Thyroid gland (tissue), 4 donors: ENCODE measurements around the gene FYN. TPM values are rescaled to one million over a fixed set of nuclear protein-coding genes. Genes with fewer than 3 reads are reported as not detected.
A peak's percentile ranks its signal among the peaks of the same experiment; 100 is the strongest.

Source experiments
- DNase-seq, 2 donors: peaks; one replicate each; pipeline ENCODE4 v3.0.0-alpha.2; 2019
- H3K27ac ChIP-seq, 3 donors: fragments of 200-600 bp; sonication (generic); 1 replicate in 2 of 3; 2 replicates in 1 of 3; pipeline ENCODE4 v1.5.1; 2016 to 2019; ENCODE audit warnings: mild to moderate bottlenecking in 1 of 3, moderate library complexity in 1 of 3
- H3K27me3 ChIP-seq: fragments of 200-600 bp; sonication (generic); one replicate; pipeline ENCODE4 v1.5.1; 2019
- H3K36me3 ChIP-seq, 2 donors: fragments of 200-600 bp; sonication (generic); one replicate each; pipeline ENCODE4 v1.5.1; 2016 to 2019
- H3K4me1 ChIP-seq, 2 donors: fragments of 200-600 bp; sonication (generic); one replicate each; pipeline ENCODE4 v1.5.1; 2017 to 2019
- H3K4me3 ChIP-seq, 3 donors: fragments of 200-600 bp; sonication (generic); replicated peaks in 1 of 3; 1 replicate in 2 of 3; 2 replicates in 1 of 3; pipeline ENCODE4 v1.5.1; 2016; ENCODE audit warnings: mild to moderate bottlenecking in 1 of 3
- H3K9me3 ChIP-seq: fragments of 200-600 bp; sonication (generic); one replicate; pipeline ENCODE4 v1.5.1; 2017
- POLR2A ChIP-seq, 2 donors: fragments of 450-650 bp; IDR thresholded peaks; one replicate each; pipeline ENCODE4 v1.6.1; 2017; ENCODE audit warnings: antibody characterized with exemption in 2 of 2, mild to moderate bottlenecking in 2 of 2, moderate library complexity in 1 of 2
- WGBS, 2 donors: methylation state at CpG; one replicate each; pipeline ENCODE4 v1.1.5; 2017; 5-methylcytosine and 5-hydroxymethylcytosine counted together
- intact Hi-C: fragments of 100-400 bp; cut with DNase I; formaldehyde crosslinking; loops from one replicate; pipeline ENCODE4 v1.15.1; 2023
- total RNA-seq, 4 donors: library from RNA; depleted of rRNA; stranded (reverse); fragments of >200 nt; gene quantifications; one replicate each; pipeline ENCODE4 v1.2.3, GENCODE V29; 2016
- TF ChIP-seq, protein P1 (sequence below), 6 experiments: fragments of 200-600 bp in 3 of 6; fragments of 450-650 bp in 3 of 6; sonication (generic) in 3 of 6; IDR thresholded peaks; one replicate each; pipeline ENCODE4 v1.5.1; 2016 to 2019; ENCODE audit warnings: antibody characterized with exemption in 6 of 6, mild to moderate bottlenecking in 2 of 6, inconsistent platforms in 1 of 6, moderate library complexity in 1 of 6

FYN gene
- total RNA-seq: 100 to 1,000 TPM in 2 of 4 donors, 10 to 100 TPM in 2; 67.0 to 206 (median 95.9) TPM

- Histone ChIP-seq H3K36me3 (no peaks in the 10 kb centered on the region), H3K27ac (peak within 1 kb of the TSS; percentile 48 to 73 (median 68)), H3K4me1 (peaks cover 0 to 24% of the 10 kb centered on the region in 2 donors), H3K27me3 (no peaks in the 10 kb centered on the region), H3K4me3 (peak within 1 kb of the TSS; percentile 35 to 62 (median 57)), H3K9me3 (no peaks in the 10 kb centered on the region)
- DNase-seq: peak; percentile 98 to 99
- 1% methylated on average over 16 to 24 of the region's 75 CpGs for WGBS, 2 donors
- intact Hi-C loops: loop anchor here (10.0 kb wide), 2 partner anchors 121 to 159 kb away; no protein-coding TSS in a partner anchor
- TF ChIP-seq, protein P1, sequence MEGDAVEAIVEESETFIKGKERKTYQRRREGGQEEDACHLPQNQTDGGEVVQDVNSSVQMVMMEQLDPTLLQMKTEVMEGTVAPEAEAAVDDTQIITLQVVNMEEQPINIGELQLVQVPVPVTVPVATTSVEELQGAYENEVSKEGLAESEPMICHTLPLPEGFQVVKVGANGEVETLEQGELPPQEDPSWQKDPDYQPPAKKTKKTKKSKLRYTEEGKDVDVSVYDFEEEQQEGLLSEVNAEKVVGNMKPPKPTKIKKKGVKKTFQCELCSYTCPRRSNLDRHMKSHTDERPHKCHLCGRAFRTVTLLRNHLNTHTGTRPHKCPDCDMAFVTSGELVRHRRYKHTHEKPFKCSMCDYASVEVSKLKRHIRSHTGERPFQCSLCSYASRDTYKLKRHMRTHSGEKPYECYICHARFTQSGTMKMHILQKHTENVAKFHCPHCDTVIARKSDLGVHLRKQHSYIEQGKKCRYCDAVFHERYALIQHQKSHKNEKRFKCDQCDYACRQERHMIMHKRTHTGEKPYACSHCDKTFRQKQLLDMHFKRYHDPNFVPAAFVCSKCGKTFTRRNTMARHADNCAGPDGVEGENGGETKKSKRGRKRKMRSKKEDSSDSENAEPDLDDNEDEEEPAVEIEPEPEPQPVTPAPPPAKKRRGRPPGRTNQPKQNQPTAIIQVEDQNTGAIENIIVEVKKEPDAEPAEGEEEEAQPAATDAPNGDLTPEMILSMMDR (IDR thresholded peaks at IDR 0.05): peak in 5 of 6 experiments; percentile 24 to 73 (median 51)
- TF ChIP-seq POLR2A (IDR thresholded peaks at IDR 0.05): peak; percentile 0 to 95
These were observed at the start of gene FYN for GRCh38 chr6:111873178-111874024. TSS of gene FYN (minus strand) at chr6:111873452. CDS start at chr6:111720051, 153,401 bp downstream.

DNA sequence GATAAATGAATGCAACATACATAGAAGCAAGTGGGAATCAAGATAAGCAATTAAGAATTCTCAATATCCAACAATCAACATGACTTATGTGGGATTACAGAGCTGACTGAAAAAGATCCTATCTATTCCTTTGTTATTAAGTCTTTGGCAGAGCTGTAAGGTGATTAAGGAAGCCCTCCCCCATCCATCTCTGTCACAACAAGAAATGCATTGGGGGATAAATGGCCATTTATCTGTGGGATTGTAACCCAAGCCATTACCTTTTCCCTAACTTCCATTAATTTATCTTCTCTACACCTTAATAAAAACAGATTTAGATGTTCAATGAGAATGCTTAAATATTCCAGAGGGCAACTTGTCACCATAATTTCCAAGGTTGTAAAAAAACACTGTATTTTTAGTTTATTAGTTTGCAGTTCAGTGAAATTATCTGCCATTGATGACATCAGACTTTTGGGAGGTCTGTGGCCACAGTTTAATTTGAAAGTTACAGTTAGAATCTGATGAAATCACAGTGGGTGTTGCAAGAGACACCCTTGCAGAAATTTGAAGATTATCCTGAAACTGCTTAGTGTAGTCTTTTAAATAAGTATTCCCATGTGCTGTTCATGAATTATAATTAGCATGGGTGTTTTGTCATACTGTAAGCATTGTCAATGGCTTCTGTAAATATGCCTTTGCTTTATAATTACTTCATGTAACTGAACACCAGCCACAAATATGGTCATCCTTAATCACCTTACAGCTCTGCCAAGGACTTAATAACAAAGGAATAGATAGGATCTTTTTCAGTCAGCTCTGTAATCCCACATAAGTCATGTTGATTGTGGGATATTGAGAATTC lies 49.4 kb upstream of the FYN start:
- TF ChIP-seq, protein P1 (IDR thresholded peaks at IDR 0.05): no peak
- no peak for TF ChIP-seq POLR2A (IDR thresholded peaks at IDR 0.05)
- Histone ChIP-seq H3K27ac (no peak overlapping the region), H3K9me3 (no peaks in the 10 kb centered on the region), H3K27me3 (no peaks in the 10 kb centered on the region), H3K4me3 (no peak overlapping the region), H3K36me3 (no peaks in the 10 kb centered on the region), H3K4me1 (no peaks in the 10 kb centered on the region)
- no peak for DNase-seq
- intact Hi-C loops: no loop called here

- no peak for DNase-seq
- Histone ChIP-seq H3K27ac (no peak overlapping the region), H3K36me3 (no peaks in the 10 kb centered on the region), H3K27me3 (no peaks in the 10 kb centered on the region), H3K4me3 (no peak overlapping the region), H3K9me3 (no peaks in the 10 kb centered on the region), H3K4me1 (no peaks in the 10 kb centered on the region)
- WGBS, 2 donors: 85 to 100% methylated on average over 1 of the region's 1 CpG
- TF ChIP-seq, protein P1 (IDR thresholded peaks at IDR 0.05): no peak
- no peak for TF ChIP-seq POLR2A (IDR thresholded peaks at IDR 0.05)
- intact Hi-C loops: no loop called here
These were observed 47.9 kb upstream of the FYN start for GRCh38 chr6:111921103-111921502.

- Histone ChIP-seq H3K36me3 (no peaks in the 10 kb centered on the region), H3K4me3 (no peak overlapping the region), H3K4me1 (no peaks in the 10 kb centered on the region), H3K27ac (no peak overlapping the region), H3K27me3 (no peaks in the 10 kb centered on the region), H3K9me3 (no peaks in the 10 kb centered on the region)
- 91% methylated on average over 7 of the region's 7 CpGs for WGBS, 2 donors
- intact Hi-C loops: no loop called here
- DNase-seq: no peak
- TF ChIP-seq, protein P1 (IDR thresholded peaks at IDR 0.05): no peak
- TF ChIP-seq POLR2A (IDR thresholded peaks at IDR 0.05): no peak
These were observed 47.3 kb upstream of the FYN start for GRCh38 chr6:111920578-111920977.
